Pancreas (tissue), 10 donors: Measurements from ENCODE around the gene REC8. TPM values are rescaled to one million over a fixed set of nuclear protein-coding genes. Genes with fewer than 3 reads are reported as not detected.

Experiments
- ATAC-seq, 4 donors: fragments of 200-7000 bp; cut with Tn5 transposase; one replicate each; pipeline versions ENCODE4 v1.8.0 to v1.9.1; 2020; ENCODE audit warnings: mild to moderate bottlenecking in 4 of 4, moderate library complexity in 4 of 4
- DNase-seq, 6 donors: peaks; one replicate each; pipeline ENCODE4 v3.0.0-alpha.2; 2020
- FAIRE-seq: peaks from 2 replicates; lab custom pipeline; 2012; peaks lifted over from hg19 to GRCh38; lab: Jason Lieb, UNC
- H3K27ac ChIP-seq, 4 donors: fragments of 200-600 bp; sonication (generic); 1 replicate in 3 of 4; 2 replicates in 1 of 4; pipeline versions ENCODE4 v1.5.0 to v1.8.0; 2020
- H3K27me3 ChIP-seq, 4 donors: fragments of 200-600 bp; one replicate each; pipeline ENCODE4 v1.8.0; 2021
- H3K36me3 ChIP-seq, 3 donors: fragments of 200-600 bp; sonication (generic) in 1 of 3; one replicate each; pipeline versions ENCODE4 v1.5.0 to v1.8.0; 2020 to 2021
- H3K4me1 ChIP-seq, 3 donors: fragments of 200-600 bp; one replicate each; pipeline ENCODE4 v1.8.0; 2021
- H3K4me3 ChIP-seq, 4 donors: fragments of 200-600 bp; sonication (generic) in 2 of 4; one replicate each; pipeline versions ENCODE4 v1.5.0 to v1.8.0; 2020 to 2021
- H3K9me3 ChIP-seq, 4 donors: fragments of 200-600 bp; one replicate each; pipeline ENCODE4 v1.8.0; 2021
- CTCF ChIP-seq, 4 donors: fragments of 200-600 bp; sonication (generic) in 3 of 4; IDR thresholded peaks; one replicate each; pipeline versions ENCODE4 v1.5.0 to v1.8.0; 2021; ENCODE audit warnings: antibody characterized with exemption in 4 of 4
- WGBS, 2 donors: extraction: QIAGEN DNeasy Blood & Tissue Kit; methylation state at CpG; one replicate each; pipeline ENCODE4 v1.1.7; 2013; 5-methylcytosine and 5-hydroxymethylcytosine counted together
- intact Hi-C, 3 donors: fragments of 100-400 bp; cut with DNase I; formaldehyde crosslinking; loops; one replicate each; pipeline versions ENCODE4 v1.11.1 to v1.14.2; 2022
- microRNA-seq, 2 donors: library from miRNA; unstranded; fragments of <30 nt; microRNA quantifications; one replicate each; pipeline versions ENCODE4 to v1.1.0, GENCODE V29; 2019 to 2020
- polyA plus RNA-seq, 2 donors: library from polyadenylated mRNA; stranded (reverse); fragments of 200-250 nt; gene quantifications; one replicate each; pipeline ENCODE4 v1.2.3, GENCODE V29; 2013
- total RNA-seq, 6 donors: library from RNA; stranded (reverse); fragmentation: NEBNext Ultra II Directional in 4 of 6; extraction: Animal tissue kit (Norgen Biotek cat#: 25700) in 4 of 6; gene quantifications; one replicate each; pipeline versions ENCODE4 v1.2.1 to v1.2.4, GENCODE V29; 2021 to 2023
- donor health status: healthy with polysubstance abuse.
- donor health status: DM: no; HTN: no; CAD: no; lungs with moderate emphysema.
- donor health status: DM: no; HTN: no; CAD: no.
- donor health status: control.
- donor health status: control.
- donor health status: Bipolar disorder and iron deficiency.
- donor health status: DM: yes; HTN: yes; CAD: no.
- donor health status: DM: no; HTN: no; CAD: no.
- donor health status: DM: no; HTN: no; CAD: no.
- donor health status: DM: yes; HTN: yes; CAD: no.

Gene REC8
- total and polyA plus RNA-seq, 8 donors, result 3.5 to 41.1 (median 5.1) TPM

- no peak for TF ChIP-seq CTCF (IDR thresholded peaks at IDR 0.05)
- intact Hi-C loops, result no loop called here
- WGBS, 2 donors, result 73 to 85% methylated on average over 1 of the region's 1 CpG
- Histone ChIP-seq H3K36me3 (peaks cover 0 to 5% (median 0%) of the 10 kb centered on the region in 3 donors), H3K27ac (no peak overlapping the region), H3K4me1 (peaks cover 0 to 9% (median 0%) of the 10 kb centered on the region in 3 donors), H3K27me3 (no peaks in the 10 kb centered on the region), H3K9me3 (no peaks in the 10 kb centered on the region), H3K4me3 (no peak overlapping the region)
- FAIRE-seq, result no peak
- ATAC-seq, result no peak
- no peak for DNase-seq
These were observed 54.6 kb downstream of the REC8 start for GRCh38 chr14:24226473-24226872.

DNA sequence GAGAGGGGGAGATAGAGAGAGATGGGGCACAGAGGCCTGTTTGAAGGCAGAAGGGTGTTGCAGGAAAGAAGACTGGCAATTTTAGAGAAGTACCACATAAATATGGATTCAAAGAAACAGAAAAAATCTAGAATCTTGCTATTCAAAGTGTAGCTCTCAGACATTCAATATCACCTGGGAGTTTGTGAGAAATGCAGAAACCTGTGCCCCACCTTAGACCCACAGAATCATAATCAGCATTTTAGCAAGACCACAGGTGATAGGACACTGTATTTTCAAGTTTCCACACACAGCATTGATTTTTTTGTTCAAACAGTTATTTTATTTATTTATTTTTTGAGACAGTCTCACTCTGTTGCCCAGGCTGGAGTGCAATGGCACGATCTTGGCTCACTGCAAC lies 57.0 kb downstream of the REC8 start:
- intact Hi-C loops, result no loop called here
- DNase-seq (no peak), ATAC-seq (no peak), FAIRE-seq (no peak)
- no peak overlapping the region for H3K4me3 ChIP-seq
- H3K4me1 ChIP-seq, result peaks cover 4 to 17% (median 9%) of the 10 kb centered on the region in 3 donors
- WGBS, 2 donors, result 0% methylated on average over 1 of the region's 1 CpG
- no peaks in the 10 kb centered on the region for H3K9me3 ChIP-seq
- H3K36me3 ChIP-seq, result peaks cover 0 to 5% (median 0%) of the 10 kb centered on the region in 3 donors
- no peak for TF ChIP-seq CTCF (IDR thresholded peaks at IDR 0.05)
- no peak overlapping the region for H3K27ac ChIP-seq
- no peaks in the 10 kb centered on the region for H3K27me3 ChIP-seq

Small RNA genes lying within 50 kb of the gene (microRNA-seq; reads per million reads assigned to microRNA genes)
- gene MIR7703, result 0 to 0.59 reads per million in 2 donors

Other genes with a start within 250 kb of the REC8 start
Only the 30 nearest of the 32 such genes appear.
- gene DHRS4L2, start 183.2 kb upstream of the REC8 start, total RNA-seq, result 10 to 100 TPM; 10.3 to 16.2 (median 11.5) TPM
- gene DHRS4L2, start 183.2 kb upstream of the REC8 start, polyA plus RNA-seq, result 10 to 100 TPM; 20.2 to 35.0 TPM
- under 1 TPM; 0.31 to 1.00 (median 0.71) TPM for gene CARMIL3, start 120.1 kb upstream of the REC8 start, total RNA-seq
- 1 to 10 TPM; 2.7 to 4.0 TPM for gene CARMIL3, start 120.1 kb upstream of the REC8 start, polyA plus RNA-seq
- not detected for gene CPNE6, start 100.5 kb upstream of the REC8 start, total RNA-seq
- gene CPNE6, start 100.5 kb upstream of the REC8 start, polyA plus RNA-seq, result under 1 TPM in 1 of 2 donors, not detected in 1; 0.07 TPM
- gene PCK2, start 77.8 kb upstream of the REC8 start, total RNA-seq, result 100 to 1,000 TPM in 1 of 6 donors, 10 to 100 TPM in 5; 18.6 to 146 (median 23.1) TPM
- 10 to 100 TPM; 12.8 to 20.3 TPM for gene PCK2, start 77.8 kb upstream of the REC8 start, polyA plus RNA-seq
- gene DCAF11, start 57.3 kb upstream of the REC8 start, total RNA-seq, result 10 to 100 TPM; 50.1 to 78.9 (median 60.3) TPM
- gene DCAF11, start 57.3 kb upstream of the REC8 start, polyA plus RNA-seq, result 10 to 100 TPM; 34.2 to 41.6 TPM
- gene NRL, start 57.1 kb upstream of the REC8 start, total RNA-seq, result 1 to 10 TPM in 3 of 6 donors, under 1 TPM in 3; 0.37 to 2.4 (median 1.1) TPM
- 1 to 10 TPM; 2.3 TPM for gene NRL, start 57.1 kb upstream of the REC8 start, polyA plus RNA-seq
- 10 to 100 TPM in 1 of 6 donors, 1 to 10 TPM in 5; 2.7 to 12.0 (median 4.0) TPM for gene FITM1, start 41.4 kb upstream of the REC8 start, total RNA-seq
- gene FITM1, start 41.4 kb upstream of the REC8 start, polyA plus RNA-seq, result 10 to 100 TPM in 1 of 2 donors, 1 to 10 TPM in 1; 3.4 to 11.1 TPM
- 100 to 1,000 TPM in 2 of 6 donors, 10 to 100 TPM in 4; 46.4 to 107 (median 68.8) TPM for gene PSME1, start 35.9 kb upstream of the REC8 start, total RNA-seq
- gene PSME1, start 35.9 kb upstream of the REC8 start, polyA plus RNA-seq, result 100 to 1,000 TPM in 1 of 2 donors, 10 to 100 TPM in 1; 88.9 to 132 TPM
- gene EMC9, start 30.5 kb upstream of the REC8 start, total RNA-seq, result 10 to 100 TPM in 5 of 6 donors, 1 to 10 TPM in 1; 8.1 to 18.8 (median 13.5) TPM
- 10 to 100 TPM; 52.4 to 72.6 TPM for gene EMC9, start 30.5 kb upstream of the REC8 start, polyA plus RNA-seq
- gene PSME2, start 25.5 kb upstream of the REC8 start, total RNA-seq, result 10 to 100 TPM; 33.9 to 90.3 (median 59.2) TPM
- gene PSME2, start 25.5 kb upstream of the REC8 start, polyA plus RNA-seq, result 100 to 1,000 TPM; 180 to 285 TPM
- 10 to 100 TPM; 25.8 to 44.2 (median 37.1) TPM for gene RNF31, start 24.6 kb upstream of the REC8 start, total RNA-seq
- 100 to 1,000 TPM; 124 to 169 TPM for gene RNF31, start 24.6 kb upstream of the REC8 start, polyA plus RNA-seq
- gene IRF9, start 10.8 kb upstream of the REC8 start, total RNA-seq, result 10 to 100 TPM; 20.3 to 60.7 (median 27.9) TPM
- 10 to 100 TPM; 50.7 to 60.8 TPM for gene IRF9, start 10.8 kb upstream of the REC8 start, polyA plus RNA-seq
- 10 to 100 TPM; 24.6 to 62.0 (median 31.0) TPM for gene IPO4, start 16.7 kb downstream of the REC8 start, total RNA-seq
- gene IPO4, start 16.7 kb downstream of the REC8 start, polyA plus RNA-seq, result 10 to 100 TPM; 21.3 to 29.4 TPM
- 10 to 100 TPM; 29.2 to 46.8 (median 38.4) TPM for gene TM9SF1, start 23.4 kb downstream of the REC8 start, total RNA-seq
- 10 to 100 TPM; 20.5 to 34.4 TPM for gene TM9SF1, start 23.4 kb downstream of the REC8 start, polyA plus RNA-seq
- gene TSSK4, start 33.6 kb downstream of the REC8 start, total RNA-seq, result under 1 TPM in 5 of 6 donors, not detected in 1; 0.16 to 0.66 (median 0.40) TPM
- gene TSSK4, start 33.6 kb downstream of the REC8 start, polyA plus RNA-seq, result under 1 TPM; 0.14 to 0.46 TPM
- 10 to 100 TPM; 16.3 to 31.2 (median 22.4) TPM for gene CHMP4A, start 41.4 kb downstream of the REC8 start, total RNA-seq
- gene CHMP4A, start 41.4 kb downstream of the REC8 start, polyA plus RNA-seq, result 10 to 100 TPM; 35.4 to 79.9 TPM
- gene MDP1, start 44.0 kb downstream of the REC8 start, total RNA-seq, result 10 to 100 TPM in 2 of 6 donors, 1 to 10 TPM in 4; 7.8 to 11.9 (median 9.3) TPM
- 10 to 100 TPM; 20.4 to 31.7 TPM for gene MDP1, start 44.0 kb downstream of the REC8 start, polyA plus RNA-seq
- gene NEDD8, start 60.3 kb downstream of the REC8 start, total RNA-seq, result 10 to 100 TPM; 32.5 to 65.1 (median 46.9) TPM
- 100 to 1,000 TPM in 1 of 2 donors, 10 to 100 TPM in 1; 62.8 to 118 TPM for gene NEDD8, start 60.3 kb downstream of the REC8 start, polyA plus RNA-seq
- 10 to 100 TPM; 24.3 to 37.0 (median 28.6) TPM for gene GMPR2, start 60.8 kb downstream of the REC8 start, total RNA-seq
- gene GMPR2, start 60.8 kb downstream of the REC8 start, polyA plus RNA-seq, result 10 to 100 TPM; 23.6 to 48.1 TPM
- 10 to 100 TPM; 32.1 to 42.6 (median 34.4) TPM for gene TINF2, start 70.5 kb downstream of the REC8 start, total RNA-seq
- gene TINF2, start 70.5 kb downstream of the REC8 start, polyA plus RNA-seq, result 10 to 100 TPM; 23.8 to 43.8 TPM
- gene TGM1, start 91.1 kb downstream of the REC8 start, total RNA-seq, result 1 to 10 TPM; 1.2 to 3.8 (median 2.2) TPM
- gene TGM1, start 91.1 kb downstream of the REC8 start, polyA plus RNA-seq, result 1 to 10 TPM; 4.8 to 5.4 TPM
- 10 to 100 TPM; 15.4 to 21.0 (median 18.2) TPM for gene RABGGTA, start 99.5 kb downstream of the REC8 start, total RNA-seq
- 10 to 100 TPM; 49.1 to 51.5 TPM for gene RABGGTA, start 99.5 kb downstream of the REC8 start, polyA plus RNA-seq
- gene DHRS1, start 127.7 kb downstream of the REC8 start, total RNA-seq, result 10 to 100 TPM in 3 of 6 donors, 1 to 10 TPM in 3; 6.1 to 15.3 (median 11.2) TPM
- 10 to 100 TPM; 18.9 to 21.1 TPM for gene DHRS1, start 127.7 kb downstream of the REC8 start, polyA plus RNA-seq
- gene NOP9, start 127.8 kb downstream of the REC8 start, total RNA-seq, result 10 to 100 TPM in 4 of 6 donors, 1 to 10 TPM in 2; 8.8 to 13.9 (median 11.3) TPM
- gene NOP9, start 127.8 kb downstream of the REC8 start, polyA plus RNA-seq, result 1 to 10 TPM; 6.2 to 8.7 TPM
- 10 to 100 TPM in 3 of 6 donors, 1 to 10 TPM in 3; 6.3 to 11.3 (median 9.4) TPM for gene CIDEB, start 135.9 kb downstream of the REC8 start, total RNA-seq
- 10 to 100 TPM in 1 of 2 donors, 1 to 10 TPM in 1; 9.2 to 15.0 TPM for gene CIDEB, start 135.9 kb downstream of the REC8 start, polyA plus RNA-seq
- gene LTB4R2, start 138.1 kb downstream of the REC8 start, total RNA-seq, result 1 to 10 TPM; 1.5 to 3.0 (median 2.2) TPM
- gene LTB4R2, start 138.1 kb downstream of the REC8 start, polyA plus RNA-seq, result 1 to 10 TPM in 1 of 2 donors, under 1 TPM in 1; 0.73 to 3.1 TPM
- gene LTB4R, start 139.4 kb downstream of the REC8 start, total RNA-seq, result 1 to 10 TPM; 1.9 to 3.2 (median 2.3) TPM
- 10 to 100 TPM; 13.0 to 15.5 TPM for gene LTB4R, start 139.4 kb downstream of the REC8 start, polyA plus RNA-seq
- gene ADCY4, start 163.0 kb downstream of the REC8 start, total RNA-seq, result 10 to 100 TPM in 1 of 6 donors, 1 to 10 TPM in 5; 3.2 to 10.6 (median 5.1) TPM
- 10 to 100 TPM; 33.8 to 59.3 TPM for gene ADCY4, start 163.0 kb downstream of the REC8 start, polyA plus RNA-seq
- gene RIPK3, start 167.9 kb downstream of the REC8 start, total RNA-seq, result 10 to 100 TPM in 1 of 6 donors, 1 to 10 TPM in 5; 3.9 to 12.1 (median 5.7) TPM
- 10 to 100 TPM; 12.9 to 13.0 TPM for gene RIPK3, start 167.9 kb downstream of the REC8 start, polyA plus RNA-seq
- gene NFATC4, start 196.1 kb downstream of the REC8 start, total RNA-seq, result 10 to 100 TPM in 3 of 6 donors, 1 to 10 TPM in 3; 3.3 to 27.5 (median 10.5) TPM
- gene NFATC4, start 196.1 kb downstream of the REC8 start, polyA plus RNA-seq, result 10 to 100 TPM; 77.0 to 97.9 TPM